ENCODE results near the gene ALG9.

DNA sequence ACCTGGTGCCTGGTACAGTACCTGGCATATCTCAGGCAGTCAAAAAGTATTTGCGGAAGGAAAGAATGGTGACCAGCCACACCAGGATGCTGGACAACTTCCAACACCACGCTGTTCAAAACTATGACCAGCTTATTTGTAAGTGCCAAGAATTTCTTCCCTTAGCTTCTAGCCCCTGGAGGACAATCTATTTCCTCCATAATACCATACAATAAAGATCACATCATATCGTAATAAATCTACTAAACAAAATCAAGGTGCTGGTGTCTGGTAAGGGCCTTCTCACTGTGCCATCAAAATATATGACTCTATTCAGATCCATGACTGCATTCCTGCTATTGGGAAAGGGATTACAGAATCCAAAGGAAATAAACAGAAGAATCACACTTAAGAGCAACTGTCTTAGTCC lies 51.5 kb downstream of the ALG9 start:
- TF ChIP-seq CTCF (IDR thresholded peaks at IDR 0.05) (no peak), STAT6 (CRISPR knock-in tag; conservative IDR thresholded peaks at IDR 0.05; ENCODE audit: low read depth) (no peak)
- TF ChIP-seq, protein P1, sequence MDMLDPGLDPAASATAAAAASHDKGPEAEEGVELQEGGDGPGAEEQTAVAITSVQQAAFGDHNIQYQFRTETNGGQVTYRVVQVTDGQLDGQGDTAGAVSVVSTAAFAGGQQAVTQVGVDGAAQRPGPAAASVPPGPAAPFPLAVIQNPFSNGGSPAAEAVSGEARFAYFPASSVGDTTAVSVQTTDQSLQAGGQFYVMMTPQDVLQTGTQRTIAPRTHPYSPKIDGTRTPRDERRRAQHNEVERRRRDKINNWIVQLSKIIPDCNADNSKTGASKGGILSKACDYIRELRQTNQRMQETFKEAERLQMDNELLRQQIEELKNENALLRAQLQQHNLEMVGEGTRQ (CRISPR knock-in tag; IDR thresholded peaks at IDR 0.05) = no peak

All from WTC11 (cell line).